GM18868 (cell line): ENCODE measurements around the gene CRIP2.

Experiments
- ATAC-seq: cut with Tn5 transposase; IDR thresholded peaks from one replicate; pipeline ENCODE4 v1.9.1; 2021; ENCODE audit warnings: mild to moderate bottlenecking, moderate library complexity; ENCODE audit not compliant: unreplicated experiment

Gene CRIP2

DNA sequence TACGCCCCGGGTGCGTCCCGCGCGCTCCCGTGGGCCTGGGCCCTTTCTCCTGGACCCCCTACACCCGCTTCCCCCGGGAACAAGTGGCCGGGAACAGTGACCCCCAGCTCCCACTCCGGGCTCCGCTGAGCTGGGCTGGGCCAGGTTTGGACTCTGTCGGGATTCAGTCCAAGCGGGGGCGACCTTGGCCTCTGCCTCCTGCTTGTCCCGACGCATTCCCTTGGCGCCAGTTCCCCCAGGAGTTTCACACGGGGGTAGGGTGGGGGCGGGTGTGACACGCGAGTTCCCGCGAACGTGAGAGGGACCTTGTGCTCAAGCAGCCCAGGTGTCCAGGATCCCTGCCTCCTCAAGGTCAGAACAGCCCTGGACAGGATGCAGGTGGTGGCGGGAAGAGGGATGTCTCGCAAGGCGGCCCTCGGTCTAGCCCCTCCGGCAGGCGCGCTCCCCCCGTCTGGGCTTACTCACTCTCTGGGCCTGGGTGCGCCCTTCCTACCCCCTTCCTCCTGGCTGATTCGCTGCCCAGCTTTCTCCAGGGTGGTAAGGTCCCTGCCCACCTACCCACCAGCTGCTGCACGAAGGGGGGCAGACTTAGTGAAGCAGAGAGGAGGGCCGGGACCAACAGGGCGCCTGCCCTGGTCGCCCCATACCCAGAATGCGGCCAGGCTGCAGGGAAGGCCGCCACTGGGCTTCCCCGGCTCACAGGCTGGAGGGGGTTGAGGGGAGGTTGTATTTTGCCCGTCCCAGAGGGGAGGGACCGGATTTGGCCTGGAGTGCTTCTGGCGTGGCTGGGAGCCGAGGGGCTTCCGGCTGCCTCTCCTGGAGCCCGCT is 862 bp downstream of the CRIP2 start:
- ATAC-seq = no peak

DNA sequence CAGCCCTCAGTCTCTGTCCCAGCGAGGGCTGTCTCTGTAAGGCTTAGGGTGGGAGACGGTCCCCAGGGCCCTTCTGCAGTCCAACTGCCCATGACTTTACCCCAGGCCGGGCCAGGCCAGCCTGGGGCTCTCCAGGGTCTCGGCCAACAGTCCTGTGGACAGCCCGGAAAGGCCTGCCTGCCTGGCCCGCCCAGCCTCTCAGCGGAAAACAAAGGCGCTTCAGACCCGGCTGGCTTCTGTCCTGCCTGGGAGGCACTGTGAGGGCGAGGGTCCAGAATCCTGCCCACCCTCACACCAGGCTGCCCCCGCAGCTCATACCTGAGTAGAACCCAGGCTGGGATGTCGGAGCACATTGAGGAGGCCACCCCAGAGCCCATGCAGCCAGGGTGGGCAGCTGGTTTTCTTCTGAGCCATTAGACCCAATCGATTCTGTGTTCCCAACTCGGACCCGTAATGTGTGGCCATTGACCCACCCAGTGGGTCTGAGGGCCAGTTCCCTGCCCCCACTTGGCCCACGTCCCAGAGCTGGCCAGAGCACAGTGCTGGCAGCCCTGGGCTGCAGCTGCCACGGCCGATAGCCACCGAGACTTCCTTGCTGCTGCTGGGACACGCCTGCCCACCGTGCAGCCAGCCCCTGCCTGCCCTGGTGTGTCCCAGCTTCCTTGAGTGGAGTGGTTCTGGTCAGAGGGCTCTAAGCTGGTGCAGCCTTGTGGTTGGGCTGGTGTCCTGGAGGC is 1.6 kb downstream of the CRIP2 start:
- no peak for ATAC-seq

GRCh38 chr14:105476831-105477659 is 2.4 kb downstream of the CRIP2 start:
- ATAC-seq = no peak

DNA sequence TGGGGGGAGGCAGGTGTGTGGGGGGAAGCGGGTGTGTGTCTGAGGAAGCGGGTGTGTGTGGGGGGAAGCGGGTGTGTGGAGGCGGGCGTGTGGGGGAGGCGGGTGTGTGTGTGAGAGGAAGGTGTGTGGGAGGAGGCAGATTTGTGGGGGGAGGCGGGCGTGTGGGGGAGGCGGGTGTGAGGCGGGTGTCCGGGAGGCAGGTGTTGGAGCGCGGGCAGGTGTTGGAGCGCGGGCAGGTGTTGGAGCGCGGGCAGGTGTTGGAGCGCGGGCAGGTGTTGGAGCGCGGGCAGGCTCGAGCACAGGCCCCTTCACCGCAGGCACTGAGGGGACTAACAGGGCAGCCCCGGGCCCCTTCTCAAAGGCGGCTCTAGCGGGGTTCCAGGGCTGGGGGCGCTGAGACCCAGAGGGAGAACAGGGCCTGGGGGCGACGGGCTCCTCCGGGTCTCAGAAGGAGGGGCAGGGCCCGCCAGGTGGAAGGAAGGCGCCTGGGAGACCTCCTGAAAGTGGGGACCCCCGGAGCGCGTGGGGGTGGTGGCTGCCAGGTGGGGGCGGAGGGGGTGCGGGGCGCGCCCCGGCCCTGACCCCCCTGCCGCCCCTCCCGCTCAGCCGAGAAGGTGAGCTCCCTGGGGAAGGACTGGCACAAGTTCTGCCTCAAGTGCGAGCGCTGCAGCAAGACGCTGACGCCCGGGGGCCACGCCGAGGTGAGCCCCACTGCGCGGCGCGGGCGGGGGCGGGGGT is 3.2 kb downstream of the CRIP2 start:
- ATAC-seq = no peak

- no peak for ATAC-seq
Observed at GRCh38 chr14:105478398-105479251, 4.0 kb downstream of the CRIP2 start.

DNA sequence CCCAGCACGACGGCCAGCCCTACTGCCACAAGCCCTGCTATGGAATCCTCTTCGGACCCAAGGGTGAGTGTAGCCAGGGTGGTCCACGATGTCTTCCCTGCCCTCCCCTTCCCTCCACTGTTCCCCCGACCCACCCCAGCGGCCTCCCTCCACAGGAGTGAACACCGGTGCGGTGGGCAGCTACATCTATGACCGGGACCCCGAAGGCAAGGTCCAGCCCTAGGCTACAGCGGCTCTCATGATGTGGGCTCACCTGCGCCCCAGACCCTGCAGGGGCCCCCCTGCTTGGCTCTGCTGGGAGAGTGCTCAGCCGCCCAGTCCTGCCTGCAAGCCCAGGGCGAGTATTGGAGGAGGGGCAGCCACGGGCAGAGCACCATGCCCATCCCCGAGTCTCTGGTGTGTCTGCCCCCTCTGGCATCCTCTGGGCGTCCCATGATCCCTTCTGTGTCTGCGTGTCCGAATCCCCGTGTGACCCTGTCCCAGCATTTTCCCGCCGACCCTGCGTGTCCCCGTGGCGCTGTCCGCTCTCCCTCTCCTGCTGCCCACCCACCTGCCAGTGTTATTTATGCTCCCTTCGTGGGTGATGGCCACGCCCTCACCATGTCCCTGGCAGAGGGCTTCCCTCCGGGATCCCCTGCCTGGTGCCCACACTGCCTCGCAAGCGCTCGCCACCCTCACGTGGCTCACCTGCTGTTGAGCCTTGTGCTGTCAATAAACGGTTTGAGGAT is 5.0 kb downstream of the CRIP2 start:
- no peak for ATAC-seq

GRCh38 chr14:105480199-105480746 is 5.7 kb downstream of the CRIP2 start:
- ATAC-seq = no peak

DNA sequence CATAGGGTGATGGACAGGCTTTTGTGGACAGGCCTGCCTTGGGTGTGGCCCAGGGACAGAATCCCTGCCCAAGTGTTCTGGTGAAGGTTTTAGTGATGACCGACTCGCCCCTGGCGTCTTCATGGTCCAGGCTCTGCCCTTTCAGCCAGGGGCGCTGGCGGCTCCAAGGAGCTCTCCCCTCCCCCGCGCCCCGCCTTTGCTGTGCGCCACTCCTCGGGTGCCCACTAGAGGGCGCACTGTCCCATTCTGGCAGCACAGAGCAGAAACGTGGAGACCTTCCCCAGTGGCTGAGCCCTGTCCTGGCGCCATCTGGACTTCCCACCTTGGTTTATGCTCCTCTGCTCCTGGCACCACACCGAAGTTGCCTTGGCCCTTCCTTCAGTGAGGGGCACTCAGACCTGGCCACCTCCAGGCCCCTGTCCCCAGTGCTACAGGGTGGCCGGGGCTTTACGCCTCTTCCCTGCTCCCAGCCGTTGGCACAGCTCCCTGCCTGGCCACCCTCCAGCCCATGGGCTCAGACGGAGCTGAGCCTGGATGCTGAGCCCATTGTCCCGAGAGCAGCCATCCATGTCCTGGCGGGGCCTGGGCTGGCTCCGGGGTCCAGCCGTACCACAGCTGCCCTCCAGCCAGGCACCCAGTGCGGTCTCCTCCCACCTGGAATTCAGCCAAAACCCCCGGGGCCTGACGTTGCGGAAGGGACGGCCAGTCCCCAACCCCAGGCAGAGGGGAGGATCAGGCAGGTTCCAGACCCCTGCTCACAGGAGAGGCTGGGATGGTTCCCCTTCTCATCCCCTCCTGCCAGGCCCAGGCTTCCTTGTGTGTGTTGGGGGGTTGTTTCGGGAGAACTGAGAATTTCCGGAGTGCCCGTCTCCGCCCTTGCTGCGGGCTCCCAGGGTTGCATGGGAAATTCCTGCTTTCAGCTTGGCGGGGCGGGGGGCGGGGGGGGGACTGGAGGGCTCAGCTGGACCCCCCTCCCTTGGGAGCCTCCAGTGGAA is 6.5 kb downstream of the CRIP2 start:
- peak; percentile 51 for ATAC-seq

GRCh38 chr14:105481886-105482457 is 7.4 kb downstream of the CRIP2 start:
- peak; percentile 51 for ATAC-seq

GRCh38 chr14:105482486-105483110 is 8.0 kb downstream of the CRIP2 start:
- ATAC-seq = no peak

DNA sequence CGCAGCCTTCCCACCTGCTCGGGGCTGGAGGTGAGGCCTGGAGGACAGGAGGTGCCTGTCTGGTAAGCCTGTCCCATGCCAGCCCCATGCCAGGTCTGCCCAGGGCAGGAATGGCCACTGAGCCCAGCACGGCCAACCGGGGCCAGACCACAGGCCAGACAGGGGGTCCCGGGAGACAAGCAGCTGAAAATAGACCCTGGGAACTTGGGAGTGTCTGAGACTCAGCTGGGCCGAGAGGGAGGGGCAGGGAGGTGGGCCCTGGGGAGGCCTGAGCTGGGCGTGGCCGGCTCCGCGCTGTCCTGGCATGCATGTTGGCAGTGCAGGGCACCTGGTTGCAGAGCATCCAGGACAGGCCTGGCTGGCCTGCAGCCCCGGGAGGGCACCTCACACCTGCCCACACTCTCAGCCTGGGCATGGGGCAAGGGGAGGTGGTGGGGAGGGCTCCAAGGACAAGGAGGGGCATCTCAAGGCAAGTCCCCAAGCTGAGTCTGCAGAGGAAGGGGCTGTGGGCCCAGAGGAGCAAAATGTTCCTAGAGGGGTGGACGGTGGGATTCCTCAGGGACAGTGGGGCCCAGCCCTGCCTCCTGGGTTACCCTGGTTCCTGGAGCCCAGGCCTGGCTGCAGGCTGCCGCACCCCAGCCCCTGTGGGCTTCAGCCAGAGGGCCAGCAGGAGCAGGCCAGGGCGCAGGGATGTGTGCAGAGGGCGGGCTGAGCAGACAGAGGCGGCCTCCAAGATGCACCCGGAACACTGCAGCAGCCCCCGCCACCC is 8.9 kb downstream of the CRIP2 start:
- ATAC-seq = no peak

- ATAC-seq = no peak
Observed at GRCh38 chr14:105484069-105484996, 9.7 kb downstream of the CRIP2 start.

DNA sequence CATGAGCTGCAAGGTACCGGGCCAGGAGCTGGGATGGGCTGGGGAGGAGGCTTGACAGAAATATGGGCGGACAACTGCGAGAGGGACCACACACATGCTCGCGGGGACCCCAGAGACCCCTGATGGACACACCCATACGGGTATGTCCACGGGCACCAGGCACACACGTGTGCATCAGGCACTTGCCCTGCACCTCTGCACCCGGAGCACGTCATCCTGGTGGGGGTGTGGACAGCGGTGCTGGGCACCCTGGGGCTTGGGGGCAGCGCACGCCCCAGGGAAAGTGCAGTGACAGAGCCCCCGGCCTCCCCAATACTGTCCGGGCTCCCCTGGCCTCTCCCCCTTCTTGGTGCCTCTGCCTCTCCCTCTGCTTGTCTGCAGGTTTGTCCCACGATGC is 10.4 kb downstream of the CRIP2 start:
- no peak for ATAC-seq

DNA sequence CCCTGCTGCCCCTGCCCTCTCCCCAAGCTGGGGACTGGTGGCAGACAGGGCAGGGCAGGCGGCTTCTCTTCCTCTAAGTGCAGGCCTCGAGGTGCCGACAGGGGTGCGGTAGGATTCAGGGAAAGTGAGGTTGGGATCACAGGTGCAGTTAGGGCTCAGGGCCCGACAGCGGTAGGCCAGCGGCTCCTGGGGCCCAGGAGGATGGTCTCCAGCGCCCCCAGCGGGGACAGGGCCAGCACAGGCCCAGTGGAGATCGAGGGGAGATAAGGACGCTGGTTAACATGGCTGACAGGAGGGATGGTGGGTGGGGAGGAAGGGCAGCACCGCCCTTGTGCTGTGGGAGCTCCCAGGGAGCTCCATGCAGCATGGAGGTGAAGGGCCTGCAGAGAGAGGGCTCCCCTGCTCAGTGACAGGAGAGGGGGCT is 11.1 kb downstream of the CRIP2 start:
- ATAC-seq = no peak
